ENCODE data around the gene PMS1.
"Not testable (repeated sequence)": the region's sequence is repeated elsewhere in the genome, so short reads cannot be mapped to it uniquely, and the experiment has no call there.

The PMS1 gene

GRCh38 chr2:189783927-189784867 lies at the start of gene PMS1, which contains the start of gene ORMDL1:
Gene PMS1 (plus strand): TSS chr2:189784450. CDS start chr2:189791810, 7,360 bp downstream.
Gene ORMDL1 (minus strand): TSS chr2:189784339. CDS start chr2:189782595, 1,744 bp downstream.
- peak; percentile 97 for DNase-seq

GRCh38 chr2:189751080-189751658 lies 33.1 kb upstream of the PMS1 start:
- peak; percentile 80 for DNase-seq

DNA sequence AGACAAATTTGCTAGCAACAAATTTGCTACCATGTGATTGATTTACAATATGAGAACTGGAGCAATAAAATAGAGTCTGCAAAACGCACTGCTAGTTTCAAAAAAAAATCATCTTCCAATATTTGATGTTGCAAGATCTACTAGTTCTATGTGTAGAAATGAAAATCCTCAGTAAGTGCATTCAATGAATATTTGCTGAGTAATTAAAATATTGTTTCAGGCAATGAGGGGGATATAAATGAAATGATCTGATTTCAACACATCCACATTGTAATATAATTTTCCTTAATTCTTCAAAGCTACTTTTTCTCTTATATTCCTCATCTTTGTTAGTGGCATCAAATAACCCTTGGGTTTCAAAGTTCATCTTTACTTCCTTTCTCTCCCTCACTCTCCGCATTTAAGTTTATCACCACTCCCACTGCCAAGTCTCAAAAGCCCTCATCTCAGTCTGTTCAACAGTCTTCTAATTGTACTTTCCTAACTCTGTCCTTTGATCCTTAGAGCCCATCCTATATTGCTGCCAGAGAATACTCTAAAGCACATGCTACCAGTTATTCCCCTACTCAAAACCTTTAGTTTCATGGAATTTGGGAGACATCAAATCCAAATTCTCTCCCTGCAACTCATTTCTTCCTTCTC lies 27.8 kb upstream of the PMS1 start:
- DNase-seq = no peak

DNA sequence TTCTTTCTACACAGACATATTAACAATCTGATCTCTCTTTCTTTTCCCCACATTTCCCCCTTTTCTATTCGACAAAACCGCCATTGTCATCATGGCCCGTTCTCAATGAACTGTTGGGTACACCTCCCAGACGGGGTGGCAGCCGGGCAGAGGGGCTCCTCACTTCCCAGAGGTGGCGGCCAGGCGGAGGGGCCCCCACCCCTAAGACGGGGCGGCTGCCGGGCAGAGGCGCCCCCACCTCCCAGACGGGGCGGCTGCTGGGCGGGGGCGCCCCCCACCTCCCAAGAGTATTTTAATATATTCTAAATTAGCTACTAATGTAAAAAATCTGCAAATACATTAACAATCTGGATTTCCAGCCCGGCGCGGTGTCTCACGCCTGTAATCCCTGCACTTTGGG lies 24.1 kb upstream of the PMS1 start:
- DNase-seq = not testable (repeated sequence)

DNA sequence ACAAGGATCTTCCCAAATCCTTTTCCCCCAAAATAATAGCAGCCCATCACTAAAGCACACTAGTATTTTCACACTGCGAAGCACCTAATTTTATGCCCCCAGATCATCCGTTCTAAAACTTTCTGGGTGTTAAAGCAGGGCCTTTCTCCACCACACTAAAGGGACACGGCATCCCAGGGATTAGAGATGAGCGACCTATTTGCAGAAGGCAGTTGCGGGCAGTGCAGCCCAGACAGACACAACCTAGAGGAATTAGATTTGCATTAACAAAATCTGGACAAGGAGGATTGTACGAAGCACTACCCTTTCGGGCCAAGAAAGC lies 22.1 kb upstream of the PMS1 start:
- no peak for DNase-seq

GRCh38 chr2:189762551-189763298 lies 21.5 kb upstream of the PMS1 start, which contains the start of gene OSGEPL1:
Gene OSGEPL1 (minus strand): TSS chr2:189762792. CDS start chr2:189761640, 1,152 bp downstream.
- DNase-seq = peak; percentile 98

GRCh38 chr2:189763908-189764661 lies 20.2 kb upstream of the PMS1 start:
- peak; percentile 96 for DNase-seq

DNA sequence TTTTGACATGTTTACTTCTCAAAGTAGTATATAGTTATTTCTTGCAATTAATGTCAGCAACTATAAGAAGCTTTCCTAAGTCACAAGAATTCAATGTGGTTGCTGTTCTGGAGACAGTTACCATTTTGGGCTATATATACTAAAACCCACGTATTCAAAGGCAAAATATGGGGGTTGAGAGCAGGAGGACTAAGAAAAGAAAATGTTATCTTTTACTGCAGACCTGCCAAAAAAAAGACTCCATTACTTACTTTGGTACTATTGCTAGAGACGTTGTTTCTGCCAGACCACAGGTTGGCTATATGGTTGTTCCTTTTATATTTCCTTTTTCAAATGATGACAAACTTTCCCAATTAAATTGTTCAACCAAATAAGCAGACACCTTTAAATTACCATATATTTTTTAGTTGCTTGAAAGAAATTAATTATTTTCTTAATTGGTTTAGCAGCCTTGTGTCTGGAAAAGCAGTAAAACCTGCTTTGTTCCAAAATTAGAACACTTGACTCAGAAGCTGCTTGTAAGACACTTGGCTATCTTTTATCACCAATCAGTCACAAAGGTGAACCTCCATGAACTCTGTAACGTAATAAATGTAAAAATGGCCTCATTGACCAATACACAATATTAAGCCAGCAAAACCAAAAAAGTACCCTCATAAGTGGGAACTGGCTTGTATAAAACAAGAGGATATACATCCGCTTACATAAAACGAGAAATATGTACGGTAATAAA lies 13.5 kb upstream of the PMS1 start:
- DNase-seq = no peak

DNA sequence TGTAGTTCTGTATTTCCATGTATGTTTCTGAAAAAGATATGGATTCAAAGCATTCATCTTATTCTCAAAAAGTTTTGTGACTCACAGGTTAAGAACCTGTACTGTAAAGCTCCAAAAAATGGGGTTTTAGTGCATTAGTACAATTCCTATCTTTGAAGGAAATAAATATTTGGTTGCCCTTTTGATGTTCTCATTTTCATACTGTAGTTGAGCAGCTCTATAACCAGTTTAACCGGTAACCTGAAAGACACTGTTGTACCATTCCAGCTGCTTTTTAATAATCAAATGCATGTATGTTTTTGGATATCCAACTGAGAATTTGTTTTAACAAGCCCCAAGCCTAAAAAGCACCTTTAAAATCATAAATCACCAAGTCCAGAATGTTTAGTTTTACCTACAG lies 12.0 kb upstream of the PMS1 start:
- DNase-seq = no peak

DNA sequence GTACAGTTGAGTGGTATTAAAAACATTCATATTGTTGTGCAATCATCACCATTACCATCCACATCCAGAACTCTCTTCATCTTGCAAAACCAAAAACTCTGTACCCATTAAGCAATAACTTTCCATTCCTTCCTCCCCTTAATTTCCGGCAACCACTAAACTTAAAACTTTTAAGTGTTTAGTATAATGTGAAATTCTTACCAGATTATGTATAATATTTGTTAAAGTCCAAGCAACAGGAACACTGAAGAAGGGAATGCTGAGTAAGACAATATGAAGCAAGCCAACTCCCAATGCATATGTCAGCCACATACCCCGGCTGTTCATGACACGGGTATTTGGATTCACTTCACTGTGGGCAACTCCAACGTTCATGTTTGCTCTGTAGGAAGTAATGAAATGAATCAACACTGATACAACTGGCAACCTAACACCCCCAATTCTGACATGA lies 2.0 kb upstream of the PMS1 start:
- DNase-seq = no peak

DNA sequence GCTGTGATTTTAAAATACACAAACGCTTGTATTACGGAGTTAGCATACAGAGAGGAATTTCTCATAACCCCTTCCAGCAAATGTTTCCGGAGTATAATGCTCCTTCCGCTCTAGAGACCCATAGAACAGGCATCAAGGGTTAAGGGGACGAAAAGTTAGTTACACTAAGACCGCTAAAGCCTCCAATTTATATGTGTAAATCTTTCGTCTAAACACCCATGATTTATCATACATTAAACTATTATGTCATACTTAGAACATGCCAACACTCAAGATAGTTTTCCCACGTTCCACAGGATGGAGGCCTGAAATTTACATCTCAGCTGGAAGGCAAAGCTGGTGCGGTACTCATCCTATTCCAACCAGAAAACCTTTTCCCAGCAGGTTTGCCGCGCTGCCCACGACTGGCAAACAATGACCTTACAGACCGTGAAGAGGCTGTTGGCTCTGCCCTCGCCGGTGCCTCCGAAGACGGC lies 761 bp upstream of the PMS1 start:
- peak; percentile 63 for DNase-seq

DNA sequence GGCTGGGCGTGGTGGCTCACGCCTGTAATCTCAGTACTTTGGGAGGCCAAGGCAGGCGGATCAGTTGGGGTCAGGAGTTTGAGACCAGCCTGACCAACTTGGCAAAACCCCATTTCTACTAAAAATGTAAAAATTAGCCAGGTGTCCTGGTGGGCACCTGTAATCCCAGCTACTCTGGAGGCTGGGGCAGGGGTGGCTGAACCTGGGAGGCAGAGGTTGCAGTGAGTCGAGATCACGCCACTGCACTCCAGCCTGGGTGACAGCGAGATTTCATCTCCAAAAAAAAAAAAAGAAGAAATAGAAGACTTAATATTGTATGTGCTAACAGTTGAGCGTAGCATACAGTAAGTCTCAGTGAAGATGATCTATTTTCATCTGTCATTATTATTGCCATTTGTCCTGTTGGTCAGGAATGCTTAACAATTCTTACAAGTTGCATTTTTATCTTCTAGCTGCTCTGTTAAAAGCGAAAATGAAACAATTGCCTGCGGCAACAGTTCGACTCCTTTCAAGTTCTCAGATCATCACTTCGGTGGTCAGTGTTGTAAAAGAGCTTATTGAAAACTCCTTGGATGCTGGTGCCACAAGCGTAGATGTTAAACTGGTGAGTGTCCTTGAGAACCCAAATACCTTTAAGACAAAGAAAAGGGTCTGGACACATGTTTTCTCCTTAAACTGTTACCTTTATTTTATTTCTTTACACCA lies 7.2 kb downstream of the PMS1 start:
- no peak for DNase-seq

DNA sequence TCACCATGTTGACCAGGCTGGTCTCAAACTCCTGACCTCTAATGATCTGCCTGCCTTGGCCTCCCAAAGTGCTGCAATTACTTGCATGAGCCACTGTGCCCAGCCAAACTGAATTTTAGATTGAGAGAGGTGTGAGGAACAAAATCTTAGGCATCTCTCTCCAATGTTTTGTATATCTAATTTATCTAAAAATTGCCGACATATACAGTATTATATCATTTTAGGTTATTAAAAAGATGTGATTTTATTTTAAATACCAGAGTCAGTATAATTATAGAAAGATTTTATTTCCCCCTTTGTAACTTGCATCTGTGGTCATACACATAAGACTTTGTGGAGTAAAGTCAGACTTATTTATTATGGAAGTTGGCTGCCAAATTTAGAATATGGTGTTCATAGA lies 10.1 kb downstream of the PMS1 start:
- no peak for DNase-seq

- no peak for DNase-seq
These were observed 13.7 kb downstream of the PMS1 start for GRCh38 chr2:189797902-189798301.

GRCh38 chr2:189798312-189799029 lies 14.2 kb downstream of the PMS1 start:
- peak; percentile 29 for DNase-seq

- DNase-seq = no peak
These were observed 14.7 kb downstream of the PMS1 start for GRCh38 chr2:189799030-189799331.

- no peak for DNase-seq
These were observed 15.3 kb downstream of the PMS1 start for GRCh38 chr2:189799531-189799930.

GRCh38 chr2:189802396-189802912 lies 18.2 kb downstream of the PMS1 start:
- no peak for DNase-seq

- no peak for DNase-seq
These were observed 19.2 kb downstream of the PMS1 start for GRCh38 chr2:189803431-189803830.

Measured in NCI-H82 (cell line).